OCI-LY7 (cell line): Measurements from ENCODE around the gene ATG16L2. TPM values are rescaled to one million over a fixed set of nuclear protein-coding genes. Genes with fewer than 3 reads are reported as not detected.

Experiments used
- BruUV-seq: library from RNA; stranded (reverse); fragments of 400-500 nt; replicated peaks from 2 replicates; lab custom pipeline; 2021; lab: Mats Ljungman, UMichigan
- CTCF ChIA-PET: fragments of 300-600 bp; sonication (Branson Sonifier 250); formaldehyde crosslinking; loops from one replicate; lab custom pipeline; 2022; ENCODE audit warnings: antibody characterized with exemption; ENCODE audit not compliant: unreplicated experiment; lab: Charles Lee
- POLR2A ChIA-PET: fragments of 300-600 bp; sonication (Branson Sonifier 250); formaldehyde crosslinking; loops from one replicate; lab custom pipeline; 2022; ENCODE audit warnings: antibody characterized with exemption; lab: Charles Lee
- DNase-seq: peaks from one replicate; pipeline ENCODE4 v3.0.0-alpha.2; 2015; ENCODE audit warnings: low spot score
- H2AFZ ChIP-seq: fragments of 200-600 bp; sonication (generic), shearing (Covaris generic); 2 replicates; pipeline ENCODE4 v1.6.1; 2014; ENCODE audit warnings: mild to moderate bottlenecking, antibody characterized with exemption, low read length, moderate library complexity
- H3K27ac ChIP-seq: fragments of 200-600 bp; sonication (generic); 2 replicates; pipeline ENCODE4 v1.5.1; 2014; ENCODE audit warnings: mixed run types, low read depth, mild to moderate bottlenecking, moderate library complexity, low read length, inconsistent platforms; ENCODE audit not compliant: poor library complexity, severe bottlenecking
- H3K36me3 ChIP-seq: fragments of 200-600 bp; sonication (generic); 2 replicates; pipeline ENCODE4 v1.6.1; 2014; ENCODE audit warnings: mild to moderate bottlenecking, antibody characterized with exemption, low read length, moderate library complexity, mixed read lengths; ENCODE audit not compliant: insufficient read depth
- H3K4me1 ChIP-seq: fragments of 200-600 bp; sonication (generic); 2 replicates; pipeline ENCODE4 v1.5.1; 2014; ENCODE audit warnings: mild to moderate bottlenecking, low read length; ENCODE audit not compliant: insufficient read depth, poor library complexity, severe bottlenecking
- H3K4me2 ChIP-seq: fragments of 200-600 bp; sonication (generic); 2 replicates; pipeline ENCODE4 v1.6.1; 2014; ENCODE audit warnings: mild to moderate bottlenecking, low read length
- H3K4me3 ChIP-seq: fragments of 200-600 bp; sonication (generic); 2 replicates; pipeline ENCODE4 v1.5.1; 2014; ENCODE audit warnings: mild to moderate bottlenecking, low read depth, low read length; ENCODE audit not compliant: poor library complexity, severe bottlenecking
- H3K79me2 ChIP-seq: fragments of 200-600 bp; sonication (generic); 2 replicates; pipeline ENCODE4 v1.6.1; 2016; ENCODE audit warnings: low read depth, mild to moderate bottlenecking, low read length, moderate library complexity, mixed read lengths; ENCODE audit not compliant: insufficient read depth
- H3K9me2 ChIP-seq: fragments of 200-600 bp; sonication (generic); 2 replicates; pipeline ENCODE4 v1.6.1; 2016; ENCODE audit warnings: mild to moderate bottlenecking, low read length, mixed read lengths; ENCODE audit not compliant: insufficient read depth
- H3K9me3 ChIP-seq: fragments of 200-600 bp; sonication (generic); 2 replicates; pipeline ENCODE4 v1.6.1; 2014; ENCODE audit warnings: mild to moderate bottlenecking, mixed run types, low read length, mixed read lengths
- H4K20me1 ChIP-seq: fragments of 200-600 bp; sonication (generic); 2 replicates; pipeline ENCODE4 v1.6.1; 2014; ENCODE audit warnings: mild to moderate bottlenecking, antibody characterized with exemption, low read length, moderate library complexity, mixed read lengths; ENCODE audit not compliant: insufficient read depth
- EZH2phosphoT487 ChIP-seq: fragments of 200-600 bp; sonication (generic); IDR thresholded peaks from 2 replicates; pipeline ENCODE4 v1.6.1; 2018; ENCODE audit warnings: low read depth, borderline replicate concordance, mild to moderate bottlenecking, mixed run types, antibody characterized with exemption, low read length, moderate library complexity, mixed read lengths
- intact Hi-C: fragments of 100-400 bp; cut with micrococcal nuclease; formaldehyde crosslinking; loops from one replicate; pipeline ENCODE4 v1.10.0; 2022; ENCODE audit not compliant: unreplicated experiment
- total RNA-seq, 2 experiments: library from RNA; depleted of rRNA in 1 of 2; stranded (reverse); fragments of >200 nt in 1 of 2; shearing (Covaris generic) in 1 of 2; gene quantifications; 2 replicates each; pipeline ENCODE4 v1.2.3, GENCODE V29; 2014 to 2022
- TF ChIP-seq, protein P1 (sequence below): fragments of 200-600 bp; sonication (generic); conservative IDR thresholded peaks from 2 replicates; pipeline ENCODE4 v1.5.1; 2014; ENCODE audit warnings: mild to moderate bottlenecking, antibody characterized with exemption, low read length, moderate library complexity, mixed read lengths

ATG16L2 gene
- total RNA-seq, 2 experiments from 2014 or later: 103 to 108 TPM

DNA sequence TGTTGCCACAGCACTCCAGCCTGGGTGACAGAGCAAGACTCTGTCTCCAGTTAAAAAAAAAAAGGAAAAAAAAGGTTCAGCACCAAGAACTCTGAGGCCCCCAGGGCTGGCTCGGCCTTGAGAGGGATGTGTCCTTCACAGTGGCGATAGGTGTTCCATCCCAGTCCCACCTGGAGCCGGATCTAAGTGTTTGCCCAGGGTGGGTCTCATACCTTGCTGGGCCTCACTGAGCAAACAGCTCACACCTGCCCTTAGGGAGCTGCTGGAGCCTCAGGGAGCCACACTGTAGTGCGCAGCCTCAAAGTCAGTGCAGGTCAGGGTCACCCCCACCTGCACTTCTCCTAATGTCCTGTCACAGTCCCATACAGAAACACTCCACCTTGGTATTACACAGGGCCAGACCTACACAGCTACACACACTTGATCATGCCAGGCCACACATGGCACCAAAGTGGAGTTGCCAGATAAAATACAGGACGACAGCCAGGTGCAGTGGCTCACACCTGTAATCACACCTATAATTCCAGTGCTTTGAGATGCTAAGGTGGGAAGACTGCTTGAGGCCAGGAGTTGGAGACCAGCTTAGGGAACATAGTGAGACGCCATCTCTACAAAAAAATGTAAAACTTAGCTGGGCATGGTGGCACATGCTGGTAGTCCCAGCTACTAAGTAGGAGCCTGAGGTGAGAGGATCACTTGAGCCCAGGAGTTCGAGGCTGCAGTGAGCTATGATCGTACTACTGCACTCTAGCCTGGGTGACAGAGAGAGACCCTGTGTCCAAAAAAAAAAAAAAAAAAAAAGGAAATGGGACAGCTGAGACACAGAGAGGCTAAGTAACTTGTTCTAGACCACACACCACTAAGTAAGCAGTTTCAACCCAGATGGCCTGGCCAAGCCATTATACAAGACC lies 27.7 kb upstream of the ATG16L2 start:
- Histone ChIP-seq H3K9me3 (no peaks in the 10 kb centered on the region), H2AFZ (no peak overlapping the region), H4K20me1 (no peaks in the 10 kb centered on the region), H3K36me3 (no peaks in the 10 kb centered on the region), H3K9me2 (no peaks in the 10 kb centered on the region), H3K4me3 (no peak overlapping the region), H3K79me2 (no peaks in the 10 kb centered on the region), H3K4me1 (peaks cover 22% of the 10 kb centered on the region), H3K27ac (no peak overlapping the region), H3K4me2 (no peak overlapping the region)
- no TSS peak for BruUV-seq
- ChIA-PET CTCF (interaction anchor here (0.5 to 1.1 kb wide), 2 partner anchors 63 to 565 kb away, joined by 3 to 4 read pairs; no protein-coding TSS in a partner anchor), POLR2A (no interaction called here)
- no peak for DNase-seq
- no peak for TF ChIP-seq EZH2phosphoT487
- TF ChIP-seq, protein P1, sequence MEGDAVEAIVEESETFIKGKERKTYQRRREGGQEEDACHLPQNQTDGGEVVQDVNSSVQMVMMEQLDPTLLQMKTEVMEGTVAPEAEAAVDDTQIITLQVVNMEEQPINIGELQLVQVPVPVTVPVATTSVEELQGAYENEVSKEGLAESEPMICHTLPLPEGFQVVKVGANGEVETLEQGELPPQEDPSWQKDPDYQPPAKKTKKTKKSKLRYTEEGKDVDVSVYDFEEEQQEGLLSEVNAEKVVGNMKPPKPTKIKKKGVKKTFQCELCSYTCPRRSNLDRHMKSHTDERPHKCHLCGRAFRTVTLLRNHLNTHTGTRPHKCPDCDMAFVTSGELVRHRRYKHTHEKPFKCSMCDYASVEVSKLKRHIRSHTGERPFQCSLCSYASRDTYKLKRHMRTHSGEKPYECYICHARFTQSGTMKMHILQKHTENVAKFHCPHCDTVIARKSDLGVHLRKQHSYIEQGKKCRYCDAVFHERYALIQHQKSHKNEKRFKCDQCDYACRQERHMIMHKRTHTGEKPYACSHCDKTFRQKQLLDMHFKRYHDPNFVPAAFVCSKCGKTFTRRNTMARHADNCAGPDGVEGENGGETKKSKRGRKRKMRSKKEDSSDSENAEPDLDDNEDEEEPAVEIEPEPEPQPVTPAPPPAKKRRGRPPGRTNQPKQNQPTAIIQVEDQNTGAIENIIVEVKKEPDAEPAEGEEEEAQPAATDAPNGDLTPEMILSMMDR: no peak
- intact Hi-C loops: no loop called here

DNA sequence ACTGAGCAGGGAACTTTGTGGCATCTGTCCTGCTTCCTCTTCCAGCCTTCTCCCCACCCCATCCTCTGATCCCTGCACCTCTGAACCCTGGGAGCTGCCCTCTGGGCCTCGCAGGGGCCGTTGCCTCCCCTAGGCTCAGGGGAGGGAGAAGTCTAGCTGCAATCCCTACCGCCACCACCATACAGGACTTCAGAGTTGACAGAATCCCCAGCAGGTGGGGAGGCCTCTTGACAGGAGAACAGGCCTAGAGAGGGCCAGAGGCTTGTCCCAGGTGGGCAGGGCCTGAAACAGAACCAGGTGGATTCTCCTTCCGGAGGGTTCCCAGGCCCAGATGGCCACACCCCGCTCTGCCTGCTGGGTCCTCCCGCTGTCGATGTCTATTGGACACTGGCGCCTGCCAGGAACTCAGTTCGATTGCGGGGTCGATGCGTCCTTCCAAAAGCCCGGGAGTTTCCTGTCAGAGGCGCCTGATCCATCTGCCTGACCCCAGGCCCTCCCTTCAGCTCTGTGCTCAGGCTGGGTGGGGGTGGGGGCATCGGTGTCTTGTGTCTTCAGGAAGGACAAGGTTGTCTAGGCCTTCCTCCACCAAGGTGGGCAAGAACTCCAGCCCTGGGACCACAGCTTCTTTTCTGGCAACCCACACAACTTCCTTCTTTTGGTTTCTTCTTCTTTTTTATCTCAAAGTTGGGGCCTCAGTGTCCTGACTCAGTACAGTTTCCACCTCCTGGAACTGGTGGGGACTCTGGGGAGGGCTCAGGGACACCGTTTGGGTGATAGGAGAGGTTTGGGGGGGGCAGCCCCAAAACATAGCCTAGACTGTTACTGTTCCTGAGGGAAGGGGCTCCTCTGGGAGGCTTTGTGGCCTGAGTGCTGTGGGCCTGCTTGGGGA lies 26.8 kb upstream of the ATG16L2 start:
- H3K27ac ChIP-seq: no peak overlapping the region
- no peaks in the 10 kb centered on the region for H4K20me1 ChIP-seq
- TF ChIP-seq, protein P1: peak; percentile 47; the same call in 1 of the 2 replicates
- no peak for TF ChIP-seq EZH2phosphoT487
- no TSS peak for BruUV-seq
- no peak overlapping the region for H2AFZ ChIP-seq
- H3K9me3 ChIP-seq: no peaks in the 10 kb centered on the region
- intact Hi-C loops: no loop called here
- no peaks in the 10 kb centered on the region for H3K9me2 ChIP-seq
- ChIA-PET POLR2A (no interaction called here), CTCF (interaction anchor here (0.5 to 1.1 kb wide), 2 partner anchors 50 to 64 kb away, joined by 3 to 4 read pairs; no protein-coding TSS in a partner anchor)
- no peaks in the 10 kb centered on the region for H3K79me2 ChIP-seq
- no peak overlapping the region for H3K4me3 ChIP-seq
- H3K36me3 ChIP-seq: no peaks in the 10 kb centered on the region
- peaks cover 18% of the 10 kb centered on the region for H3K4me1 ChIP-seq
- peak; percentile 54 for DNase-seq
- H3K4me2 ChIP-seq: peak overlapping the region; percentile 17; the same call in 1 of the 2 replicates
